Measurements from ENCODE around the gene NHSL1. TPM values are rescaled to one million over a fixed set of nuclear protein-coding genes. Genes with fewer than 3 reads are reported as not detected.

NHSL1 gene
- total and polyA plus RNA-seq, 8 donors, result 37.8 to 90.2 (median 76.8) TPM

GRCh38 chr6:138446821-138447220, 52.5 kb downstream of the NHSL1 start:
- no peaks in the 10 kb centered on the region for H3K27me3 ChIP-seq
- H3K4me3 ChIP-seq, result no peak overlapping the region
- intact Hi-C loops (cut with DNase I), result no loop called here
- no peak for DNase-seq
- peaks cover 0 to 1% of the 10 kb centered on the region in 2 donors for H3K36me3 ChIP-seq
- H3K27ac ChIP-seq, result no peak overlapping the region
- TF ChIP-seq CTCF (IDR thresholded peaks at IDR 0.05), result no peak
- H3K4me1 ChIP-seq, result no peaks in the 10 kb centered on the region
- H3K9me3 ChIP-seq, result no peaks in the 10 kb centered on the region
- ATAC-seq, result no peak

- Histone ChIP-seq H3K4me1 (no peaks in the 10 kb centered on the region), H3K27ac (no peak overlapping the region), H3K27me3 (no peaks in the 10 kb centered on the region), H3K4me3 (no peak overlapping the region), H3K9me3 (no peaks in the 10 kb centered on the region), H3K36me3 (peaks cover 0 to 5% of the 10 kb centered on the region in 2 donors)
- intact Hi-C loops (cut with DNase I), result no loop called here
- no peak for DNase-seq
- no peak for TF ChIP-seq CTCF (IDR thresholded peaks at IDR 0.05)
- no peak for ATAC-seq
Measured at GRCh38 chr6:138443979-138444378, 55.3 kb downstream of the NHSL1 start.

- Histone ChIP-seq H3K9me3 (no peaks in the 10 kb centered on the region), H3K36me3 (peaks cover 0 to 5% of the 10 kb centered on the region in 2 donors)
Measured at GRCh38 chr6:138442663-138443062, 56.6 kb downstream of the NHSL1 start.

GRCh38 chr6:138441965-138442364, 57.3 kb downstream of the NHSL1 start:
- Histone ChIP-seq H3K4me3 (no peak overlapping the region), H3K27me3 (no peaks in the 10 kb centered on the region), H3K27ac (no peak overlapping the region), H3K9me3 (no peaks in the 10 kb centered on the region), H3K4me1 (no peaks in the 10 kb centered on the region), H3K36me3 (peaks cover 0 to 5% of the 10 kb centered on the region in 2 donors)
- peak in 1 of 4 donors; percentile 35 for DNase-seq
- no peak for ATAC-seq
- no peak for TF ChIP-seq CTCF (IDR thresholded peaks at IDR 0.05)
- intact Hi-C loops (cut with DNase I), result no loop called here

More at GRCh38 chr6:138442663-138443062, 56.6 kb downstream of the NHSL1 start:
- intact Hi-C loops (cut with DNase I), result no loop called here
- H3K27ac ChIP-seq, result no peak overlapping the region
- no peaks in the 10 kb centered on the region for H3K27me3 ChIP-seq
- no peaks in the 10 kb centered on the region for H3K4me1 ChIP-seq
- H3K4me3 ChIP-seq, result no peak overlapping the region
- no peak for DNase-seq
- peak; percentile 51 for ATAC-seq
- TF ChIP-seq CTCF (IDR thresholded peaks at IDR 0.05), result no peak

- intact Hi-C loops (cut with DNase I), result no loop called here
- no peak for TF ChIP-seq CTCF (IDR thresholded peaks at IDR 0.05)
- ATAC-seq, result no peak
Measured at GRCh38 chr6:138440758-138441357, 58.4 kb downstream of the NHSL1 start.

More at GRCh38 chr6:138440758-138441357, 58.4 kb downstream of the NHSL1 start:
- H3K4me1 ChIP-seq, result no peaks in the 10 kb centered on the region
- no peaks in the 10 kb centered on the region for H3K9me3 ChIP-seq
- no peak overlapping the region for H3K27ac ChIP-seq
- DNase-seq, result no peak
- H3K36me3 ChIP-seq, result peaks cover 0 to 5% of the 10 kb centered on the region in 2 donors
- no peak overlapping the region for H3K4me3 ChIP-seq
- no peaks in the 10 kb centered on the region for H3K27me3 ChIP-seq
